GM21528 (cell line): Measurements from ENCODE around the gene RAB11FIP4.
"Not testable (repeated sequence)": the region's sequence is repeated elsewhere in the genome, so short reads cannot be mapped to it uniquely, and the experiment has no call there.

Experiments used
- ATAC-seq: cut with Tn5 transposase; IDR thresholded peaks from one replicate; pipeline ENCODE4 v1.9.1; 2021; ENCODE audit warnings: mild to moderate bottlenecking, moderate library complexity; ENCODE audit not compliant: unreplicated experiment, low FRiP score

The RAB11FIP4 gene

GRCh38 chr17:31428512-31428911 is 37.0 kb downstream of the RAB11FIP4 start:
- no peak for ATAC-seq

DNA sequence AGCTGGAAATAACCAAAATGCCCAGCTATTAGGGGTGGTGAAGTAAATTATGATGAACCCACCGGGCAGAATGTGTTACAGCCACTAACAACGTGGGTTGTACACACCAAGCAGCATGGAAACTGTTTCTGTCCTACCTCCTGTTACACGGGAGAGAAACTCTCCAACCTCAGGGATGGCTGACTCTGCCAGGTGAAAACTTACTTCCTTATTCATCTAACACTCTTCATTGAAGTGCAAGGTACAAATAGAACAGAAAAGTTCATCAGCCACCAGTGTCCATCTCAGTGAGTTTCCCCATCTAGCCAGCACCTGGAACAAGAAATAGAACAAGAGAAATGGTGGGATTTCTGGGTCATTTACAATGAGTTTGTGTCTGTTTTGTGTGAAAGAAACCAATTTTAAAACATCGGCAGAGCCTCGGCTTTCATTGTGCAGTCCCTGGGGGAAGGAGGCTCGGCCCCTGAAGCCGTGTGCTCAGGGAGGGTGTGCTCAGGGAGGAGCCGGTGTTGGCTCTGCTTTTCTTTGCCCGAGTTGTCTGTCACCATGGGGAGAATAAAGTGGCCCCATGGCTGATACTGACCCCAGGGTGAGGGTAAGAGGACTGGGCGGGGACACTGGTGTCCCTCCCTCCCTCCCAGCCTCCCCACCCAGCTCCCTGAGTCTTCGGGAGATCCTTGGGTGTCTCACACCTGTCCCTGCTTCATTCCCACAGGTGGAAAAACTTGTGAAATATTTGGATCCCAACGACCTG is 39.8 kb downstream of the RAB11FIP4 start:
- ATAC-seq: no peak

DNA sequence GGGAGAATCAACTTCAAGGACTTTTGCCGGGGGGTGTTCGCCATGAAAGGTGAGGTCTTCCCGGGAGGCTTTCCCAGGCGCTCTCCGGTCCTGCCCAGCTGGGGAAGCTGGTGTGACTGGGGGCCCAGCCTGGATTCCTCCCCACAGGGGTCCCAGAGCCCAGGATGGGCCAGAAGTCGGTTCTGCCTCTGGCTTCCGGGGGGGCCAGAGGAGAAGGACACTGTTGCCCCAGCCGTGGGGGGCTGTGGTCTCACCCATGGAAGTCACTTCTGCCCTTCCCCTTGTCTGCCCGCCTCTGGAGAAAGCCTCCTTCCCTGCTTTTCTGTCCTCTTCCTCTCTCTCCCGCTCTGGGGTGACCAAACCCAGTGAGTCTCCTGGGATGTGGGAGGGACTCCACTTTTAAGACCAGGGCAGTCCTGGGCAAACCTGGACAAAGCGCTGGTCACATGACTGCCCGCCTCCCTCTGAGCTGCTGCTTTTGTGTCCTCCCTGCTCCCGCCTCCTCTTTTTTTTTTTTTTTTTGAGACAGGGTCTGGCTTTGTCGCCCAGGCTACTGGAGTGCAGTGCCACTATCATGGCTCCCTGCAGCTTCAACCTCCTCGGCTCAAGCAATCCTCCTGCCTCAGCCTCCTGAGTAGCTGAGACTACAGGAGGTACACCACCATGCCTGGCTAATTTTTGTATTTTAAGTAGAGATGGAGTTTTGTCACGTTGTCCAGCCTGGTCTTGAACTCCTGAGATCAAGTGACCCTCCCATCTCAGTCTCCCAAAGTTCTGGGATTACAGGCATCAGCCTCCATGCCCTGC is 40.6 kb downstream of the RAB11FIP4 start:
- ATAC-seq: no peak

DNA sequence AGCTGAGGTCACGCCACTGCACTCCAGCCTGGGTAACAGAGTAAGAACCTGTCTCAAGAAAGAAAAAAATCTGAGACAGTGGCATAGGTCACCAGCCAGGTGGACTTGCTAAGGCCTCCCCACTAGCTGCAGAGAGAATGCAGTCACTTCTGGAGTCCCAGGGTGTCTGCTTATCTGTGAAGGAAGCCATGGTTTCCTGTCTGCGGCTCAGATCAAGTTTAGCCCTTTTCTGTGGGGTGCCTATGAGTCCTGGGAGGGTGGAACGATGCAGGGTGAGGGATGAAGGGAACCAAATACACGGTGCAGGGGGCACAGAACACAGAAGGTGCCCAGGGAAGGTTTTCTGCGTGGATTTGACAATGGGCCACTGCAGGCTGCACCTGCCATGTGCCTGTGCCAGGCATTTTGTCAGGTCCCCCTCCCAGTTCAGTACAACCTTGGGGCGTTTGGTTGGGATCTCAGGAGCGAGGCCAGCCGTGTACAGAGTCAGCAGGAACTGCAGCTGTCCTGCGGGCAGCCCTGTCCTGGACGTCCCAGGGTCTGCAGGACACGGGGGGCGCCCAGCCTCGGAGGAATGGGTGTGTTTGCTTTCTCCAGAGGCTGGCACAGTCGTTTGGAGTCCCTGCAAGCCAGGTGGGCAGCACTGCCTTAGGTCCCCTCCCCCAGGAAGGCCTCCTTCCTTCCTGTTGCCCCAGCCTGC is 41.8 kb downstream of the RAB11FIP4 start:
- no peak for ATAC-seq

DNA sequence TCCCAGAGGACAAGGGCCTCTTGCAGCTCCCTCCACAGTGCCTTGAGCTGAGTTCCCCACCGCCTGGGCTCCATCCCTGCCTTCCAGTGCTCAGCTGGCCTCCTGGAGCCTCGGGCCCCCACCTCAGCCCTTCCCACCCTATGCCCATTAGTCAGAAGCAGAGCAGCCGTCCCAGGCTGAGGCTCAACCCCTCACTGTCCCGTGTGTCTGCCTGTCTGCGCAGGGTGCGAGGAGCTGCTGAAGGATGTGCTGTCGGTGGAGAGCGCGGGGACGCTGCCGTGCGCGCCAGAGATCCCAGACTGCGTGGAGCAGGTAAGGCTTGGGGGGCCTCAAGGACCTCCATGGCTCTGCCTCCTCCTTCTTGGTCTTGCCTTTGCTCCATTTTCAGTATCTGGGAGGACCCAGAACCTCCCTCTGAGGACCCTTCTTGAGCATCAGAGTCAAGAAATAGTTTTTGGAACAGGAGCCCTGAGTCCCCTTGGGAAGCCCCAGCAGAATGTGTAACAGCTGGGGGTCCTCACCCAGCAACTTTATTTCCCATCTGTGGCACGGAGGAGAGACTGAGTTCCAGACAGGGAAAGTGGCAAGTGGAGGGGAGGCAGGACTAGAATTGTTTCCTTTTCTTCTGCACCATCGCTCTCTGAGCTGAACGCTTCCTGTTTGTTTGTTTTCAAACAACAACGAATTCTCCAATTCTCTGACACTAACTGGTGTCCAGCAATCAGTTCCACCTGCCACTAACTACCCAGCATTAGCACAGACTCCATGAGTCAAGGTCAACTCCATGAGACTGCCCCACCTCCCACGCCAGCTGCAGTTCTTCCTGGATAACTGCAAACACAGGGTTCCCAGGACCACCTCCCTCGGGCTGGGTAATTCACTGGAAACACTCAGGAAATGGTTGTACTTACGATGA is 42.6 kb downstream of the RAB11FIP4 start:
- ATAC-seq: no peak

GRCh38 chr17:31434727-31435050 is 43.2 kb downstream of the RAB11FIP4 start:
- ATAC-seq: no peak

DNA sequence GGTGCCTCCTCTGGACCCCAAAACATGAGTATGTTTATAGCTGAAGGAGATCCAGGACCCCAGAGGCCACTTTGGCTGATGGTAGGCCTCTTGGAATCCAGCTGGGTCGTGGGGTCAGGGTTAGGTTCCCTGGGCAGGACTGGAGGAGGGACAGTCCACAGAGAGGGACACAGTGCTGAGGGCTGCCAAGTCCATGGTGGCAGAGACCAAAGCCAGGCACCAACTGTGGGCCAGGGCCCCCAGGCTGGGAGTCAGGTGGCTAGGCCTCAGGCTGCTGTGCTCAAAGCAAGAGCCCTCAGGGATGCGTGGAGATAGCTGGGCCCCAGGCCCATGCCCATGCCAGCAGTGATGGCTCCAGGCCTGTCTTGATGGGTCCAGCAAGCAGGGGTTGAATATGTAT is 44.1 kb downstream of the RAB11FIP4 start:
- ATAC-seq: no peak

DNA sequence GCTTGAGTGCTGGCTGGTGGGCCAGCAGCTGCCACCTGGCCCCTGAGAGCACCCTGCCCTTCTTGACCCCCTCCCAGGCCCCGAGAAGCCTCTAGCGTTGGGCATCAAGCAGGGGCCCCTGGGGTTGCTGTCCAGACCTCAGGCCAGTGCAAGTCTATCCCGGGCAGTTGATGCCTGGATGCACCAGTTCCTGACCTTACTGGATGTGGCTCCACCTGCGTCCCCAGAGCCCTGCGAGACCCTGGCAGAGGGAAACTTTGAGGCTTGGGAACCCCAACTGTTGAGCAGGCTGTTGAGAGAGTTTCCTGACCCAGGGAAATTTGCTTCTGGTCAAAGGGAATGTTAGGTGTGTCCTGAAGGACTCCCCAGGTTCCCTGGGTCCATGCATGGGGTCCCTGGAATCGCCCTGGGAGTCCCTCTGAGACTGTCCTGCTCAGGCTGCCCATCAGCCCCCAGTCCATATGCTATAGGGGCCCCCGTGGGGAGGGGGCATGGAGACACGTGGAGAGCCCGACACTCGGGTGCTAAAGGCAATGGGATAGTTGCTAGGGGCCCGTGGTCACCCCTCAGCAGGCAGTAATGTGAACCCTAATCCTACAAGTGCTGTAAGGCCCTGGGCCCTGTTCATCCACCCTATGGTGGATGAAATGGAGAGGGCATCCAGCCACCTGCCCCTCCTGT is 46.4 kb downstream of the RAB11FIP4 start:
- ATAC-seq: no peak

GRCh38 chr17:31439716-31440115 is 48.2 kb downstream of the RAB11FIP4 start:
- no peak for ATAC-seq

DNA sequence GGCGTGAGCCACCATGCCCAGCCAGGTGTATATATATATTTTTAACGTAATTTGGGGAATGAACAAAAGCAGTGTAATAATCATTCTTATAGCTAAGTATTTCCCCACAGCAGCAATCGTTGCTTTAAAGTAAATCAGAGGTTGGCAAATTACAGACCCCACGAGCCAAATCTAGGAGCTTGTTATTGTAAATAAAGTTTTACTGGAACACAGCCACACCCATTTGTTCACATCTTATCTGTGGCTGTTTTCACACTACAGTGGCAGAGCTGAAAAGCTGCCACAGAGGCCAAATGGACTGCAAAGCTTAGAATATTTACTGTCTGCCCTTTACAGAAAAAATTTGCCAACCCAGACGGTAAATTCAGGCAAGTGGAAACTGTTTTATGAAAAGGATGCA is 50.8 kb downstream of the RAB11FIP4 start:
- no peak for ATAC-seq

DNA sequence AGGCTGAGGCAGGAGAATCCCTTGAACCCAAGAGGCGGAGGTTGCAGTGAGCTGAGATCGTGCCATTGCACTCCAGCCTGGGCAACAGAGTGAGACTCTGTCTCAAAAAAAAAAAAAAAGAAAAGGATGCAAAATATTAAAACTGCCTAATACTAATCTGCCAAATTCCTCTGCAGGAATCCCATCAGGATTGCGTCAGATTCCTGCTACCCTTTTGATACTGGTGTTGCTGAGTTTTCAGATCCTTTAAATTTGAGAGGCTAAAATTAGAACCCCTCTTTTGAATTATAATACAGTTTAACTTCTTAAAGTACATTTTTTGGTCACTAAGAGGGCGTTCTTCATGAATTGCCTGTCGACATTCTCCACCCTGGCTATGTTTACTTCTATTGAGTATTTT is 51.4 kb downstream of the RAB11FIP4 start:
- ATAC-seq: not testable (repeated sequence)

- no peak for ATAC-seq
These were observed 51.9 kb downstream of the RAB11FIP4 start for GRCh38 chr17:31443386-31443785.

DNA sequence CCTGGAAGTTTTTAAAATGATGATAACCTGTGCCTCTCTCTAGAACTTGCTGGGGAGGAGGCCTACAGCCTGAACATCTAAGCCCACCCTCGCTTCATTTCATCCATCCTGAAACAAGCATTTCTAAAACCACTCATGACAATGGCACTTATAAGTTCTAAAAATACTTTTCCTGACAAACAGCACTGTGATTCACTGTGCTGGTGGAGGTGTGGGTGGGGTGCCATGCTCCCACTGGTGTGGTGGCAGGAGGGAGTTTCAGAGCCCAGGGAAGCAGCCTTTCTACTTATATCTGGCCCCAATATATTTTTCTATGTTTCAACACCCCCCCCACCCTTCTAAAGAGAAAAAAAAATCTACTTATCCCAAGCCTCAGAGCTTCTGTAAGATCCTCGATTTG is 52.6 kb downstream of the RAB11FIP4 start:
- no peak for ATAC-seq

DNA sequence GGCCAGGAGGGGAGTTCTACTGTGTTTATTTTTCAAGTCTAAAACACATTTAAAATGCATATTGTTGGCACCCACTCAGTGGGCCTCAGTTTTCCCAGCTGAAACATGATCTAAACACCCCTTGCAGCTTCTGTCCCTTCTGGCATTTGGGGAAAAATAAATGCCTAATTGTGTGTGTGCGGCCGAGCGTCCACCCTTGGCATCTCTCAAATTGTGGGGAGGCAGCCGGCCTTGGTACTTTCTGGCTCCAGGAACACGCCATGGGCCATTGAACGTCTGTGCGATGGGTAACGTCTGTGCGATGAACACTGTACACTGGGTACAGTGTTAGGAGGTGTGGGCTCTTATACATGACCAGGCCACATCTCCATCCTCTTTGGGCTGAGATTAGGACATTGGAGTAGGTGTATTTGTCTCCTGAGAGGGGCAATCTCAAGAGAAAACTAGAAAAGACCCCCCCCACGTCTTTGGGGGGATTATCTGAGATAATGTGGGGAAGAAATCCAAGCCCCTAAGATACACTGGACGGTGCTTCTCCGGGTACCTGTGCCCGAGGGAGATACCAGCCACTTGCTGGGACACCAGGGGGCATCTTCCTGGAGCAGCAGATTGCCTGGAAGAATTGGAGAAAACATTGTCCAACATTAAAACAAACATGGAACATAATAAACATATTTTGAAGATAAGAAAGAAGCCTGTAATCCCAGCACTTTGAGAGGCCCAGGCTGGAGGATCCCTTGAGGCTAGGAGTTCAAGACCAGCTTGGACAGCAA is 54.9 kb downstream of the RAB11FIP4 start:
- no peak for ATAC-seq

DNA sequence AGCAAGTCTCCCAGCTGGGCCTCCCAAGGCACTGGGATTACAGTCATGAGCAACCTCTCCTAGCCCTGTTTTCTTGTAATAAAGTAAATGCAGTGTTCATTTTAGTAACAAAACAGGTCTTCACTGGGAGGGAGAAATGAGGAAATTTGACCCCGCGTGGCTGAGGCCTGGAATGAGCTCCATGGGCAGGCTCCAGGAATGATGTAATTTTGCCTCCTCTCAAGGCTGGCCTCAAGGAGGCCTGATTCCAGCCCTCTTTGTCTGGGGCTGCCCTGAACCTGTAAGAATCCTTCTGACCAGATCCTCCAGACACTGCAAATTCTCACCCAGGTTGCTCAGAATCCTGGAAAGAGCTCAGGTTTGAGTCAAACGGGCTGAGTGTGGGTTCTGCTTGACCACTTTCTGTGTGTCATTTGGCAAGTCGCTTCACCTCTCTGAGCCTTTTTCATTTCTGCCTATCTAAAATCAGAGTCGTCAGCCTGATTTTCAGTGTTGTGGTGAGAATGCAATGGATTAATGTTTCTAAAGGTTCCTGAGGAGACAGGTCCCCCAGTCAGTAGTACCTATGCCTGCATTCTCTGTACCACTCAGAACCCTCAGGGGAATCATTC is 57.1 kb downstream of the RAB11FIP4 start:
- no peak for ATAC-seq

DNA sequence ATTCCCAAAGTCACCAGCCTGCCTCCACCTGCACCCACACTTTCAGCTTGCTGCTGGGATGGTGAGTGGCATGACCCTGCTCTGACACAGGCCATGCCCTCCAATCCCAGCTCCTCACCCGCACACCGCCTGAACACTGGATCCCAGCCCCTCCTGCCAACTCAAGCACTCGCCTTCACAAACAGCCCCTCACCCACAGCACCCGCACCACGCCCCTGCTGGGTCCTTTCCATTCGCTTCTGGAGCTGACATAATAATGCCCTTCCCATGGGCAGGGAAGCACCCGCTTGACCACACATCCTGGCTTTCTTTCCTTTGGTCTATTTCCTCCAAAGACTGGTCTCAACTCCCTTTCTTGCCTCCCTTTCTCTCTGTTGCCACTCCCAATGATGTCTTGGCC is 57.6 kb downstream of the RAB11FIP4 start:
- ATAC-seq: no peak

DNA sequence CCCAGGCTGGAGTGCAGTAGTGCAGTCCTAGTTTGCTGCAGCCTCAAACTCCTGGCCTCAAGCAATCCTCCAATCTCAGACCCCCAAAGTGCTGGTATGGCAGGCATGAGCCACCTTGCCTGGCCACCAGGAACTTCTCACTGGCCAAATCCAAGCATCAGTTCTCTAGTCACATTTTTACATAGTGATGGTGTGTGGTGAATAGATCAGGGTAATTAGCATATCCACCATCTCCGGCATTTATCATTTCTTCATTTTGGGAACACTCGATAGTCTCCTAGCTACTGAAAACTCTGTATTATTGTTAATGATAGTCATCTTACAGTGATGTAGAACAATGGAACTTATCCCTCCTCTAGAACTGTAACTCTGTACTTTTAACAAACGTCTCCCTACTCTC is 58.3 kb downstream of the RAB11FIP4 start:
- no peak for ATAC-seq

GRCh38 chr17:31452101-31452500 is 60.6 kb downstream of the RAB11FIP4 start:
- ATAC-seq: no peak
